Mesothelial cell of epicardium (in vitro differentiated cells): ENCODE results near the gene FOXN1. TPM values are rescaled to one million over a fixed set of nuclear protein-coding genes. Genes with fewer than 3 reads are reported as not detected.
"Not testable (repeated sequence)": the region's sequence is repeated elsewhere in the genome, so short reads cannot be mapped to it uniquely, and the experiment has no call there.

Experiments used
- DNase-seq, 2 experiments: peaks; one replicate each; pipeline ENCODE4 v3.0.0; 2021; ENCODE audit warnings: low spot score in 2 of 2; ENCODE audit not compliant: unreplicated experiment in 2 of 2
- H3K27ac Mint-ChIP-seq: 2 replicates; pipeline ENCODE4 v1.8.0; 2021; ENCODE audit warnings: mixed read lengths
- H3K27me3 Mint-ChIP-seq: 2 replicates; pipeline ENCODE4 v1.8.0; 2021; ENCODE audit warnings: low read depth, mixed read lengths
- H3K36me3 Mint-ChIP-seq: 2 replicates; pipeline ENCODE4 v1.8.0; 2021; ENCODE audit warnings: mixed read lengths
- H3K4me1 Mint-ChIP-seq: 2 replicates; pipeline ENCODE4 v1.8.0; 2021; ENCODE audit warnings: mixed read lengths
- H3K4me3 Mint-ChIP-seq: 2 replicates; pipeline ENCODE4 v1.8.0; 2021; ENCODE audit warnings: mild to moderate bottlenecking, moderate library complexity, mixed read lengths
- H3K9me3 Mint-ChIP-seq: 2 replicates; pipeline ENCODE4 v1.8.0; 2021; ENCODE audit warnings: mixed read lengths
- total RNA-seq: library from RNA; stranded (reverse); gene quantifications from 3 replicates; pipeline ENCODE4 v1.2.1, GENCODE V29; 2021
- TF ChIP-seq, protein P1 (sequence below): fragments of 200-600 bp; sonication (generic); IDR thresholded peaks from one replicate; pipeline ENCODE4 v1.5.0; 2021; ENCODE audit warnings: antibody characterized with exemption; ENCODE audit not compliant: unreplicated experiment

The FOXN1 gene, protein sequence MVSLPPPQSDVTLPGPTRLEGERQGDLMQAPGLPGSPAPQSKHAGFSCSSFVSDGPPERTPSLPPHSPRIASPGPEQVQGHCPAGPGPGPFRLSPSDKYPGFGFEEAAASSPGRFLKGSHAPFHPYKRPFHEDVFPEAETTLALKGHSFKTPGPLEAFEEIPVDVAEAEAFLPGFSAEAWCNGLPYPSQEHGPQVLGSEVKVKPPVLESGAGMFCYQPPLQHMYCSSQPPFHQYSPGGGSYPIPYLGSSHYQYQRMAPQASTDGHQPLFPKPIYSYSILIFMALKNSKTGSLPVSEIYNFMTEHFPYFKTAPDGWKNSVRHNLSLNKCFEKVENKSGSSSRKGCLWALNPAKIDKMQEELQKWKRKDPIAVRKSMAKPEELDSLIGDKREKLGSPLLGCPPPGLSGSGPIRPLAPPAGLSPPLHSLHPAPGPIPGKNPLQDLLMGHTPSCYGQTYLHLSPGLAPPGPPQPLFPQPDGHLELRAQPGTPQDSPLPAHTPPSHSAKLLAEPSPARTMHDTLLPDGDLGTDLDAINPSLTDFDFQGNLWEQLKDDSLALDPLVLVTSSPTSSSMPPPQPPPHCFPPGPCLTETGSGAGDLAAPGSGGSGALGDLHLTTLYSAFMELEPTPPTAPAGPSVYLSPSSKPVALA
- 0.34 to 0.42 TPM (median 0.34 TPM) in 3 replicates for total RNA-seq

DNA sequence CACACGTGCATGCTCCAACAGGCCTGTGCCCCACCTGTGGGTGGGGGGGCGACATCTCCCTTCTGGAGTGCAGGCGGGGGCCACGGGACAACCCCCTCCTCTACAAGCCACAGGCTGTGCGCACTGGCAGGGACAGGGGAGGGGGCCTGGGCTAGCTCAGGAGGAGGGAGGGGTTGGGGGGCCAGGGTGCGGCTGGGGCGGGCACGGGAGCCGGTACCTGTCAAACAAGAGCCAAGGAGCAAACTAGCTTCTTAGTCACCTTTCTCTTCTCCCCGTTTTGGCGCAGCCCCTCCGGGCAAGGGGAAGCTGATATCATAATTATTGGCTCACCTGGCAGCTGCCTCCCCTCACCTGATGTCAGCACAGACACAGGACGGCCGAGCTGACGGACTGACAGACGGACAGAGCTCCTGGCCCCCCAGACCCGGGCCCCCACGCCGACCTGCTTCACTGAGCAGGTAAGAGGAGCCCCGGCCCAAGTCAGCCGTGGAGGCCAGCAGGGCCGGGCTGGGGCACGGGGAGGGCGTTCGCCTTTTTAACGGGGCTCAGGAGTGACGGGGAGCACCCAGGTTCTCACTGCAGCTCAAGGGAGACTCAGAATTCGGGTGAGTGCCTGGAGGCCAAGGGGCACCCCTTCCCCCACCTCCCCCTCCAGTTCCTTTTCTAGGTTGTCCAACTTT is at the start of gene FOXN1:
Gene FOXN1, plus strand, starts transcription at position 363 of the 680 bp plus-strand sequence. CDS start 17,622 bp downstream, outside the sequence.
- H3K9me3 Mint-ChIP-seq = no peaks in the 10 kb centered on the region
- no peaks in the 10 kb centered on the region for H3K36me3 Mint-ChIP-seq
- DNase-seq = no peak
- no peak within 1 kb of the TSS for H3K27ac Mint-ChIP-seq
- H3K4me3 Mint-ChIP-seq = no peak within 1 kb of the TSS
- TF ChIP-seq, protein P1, sequence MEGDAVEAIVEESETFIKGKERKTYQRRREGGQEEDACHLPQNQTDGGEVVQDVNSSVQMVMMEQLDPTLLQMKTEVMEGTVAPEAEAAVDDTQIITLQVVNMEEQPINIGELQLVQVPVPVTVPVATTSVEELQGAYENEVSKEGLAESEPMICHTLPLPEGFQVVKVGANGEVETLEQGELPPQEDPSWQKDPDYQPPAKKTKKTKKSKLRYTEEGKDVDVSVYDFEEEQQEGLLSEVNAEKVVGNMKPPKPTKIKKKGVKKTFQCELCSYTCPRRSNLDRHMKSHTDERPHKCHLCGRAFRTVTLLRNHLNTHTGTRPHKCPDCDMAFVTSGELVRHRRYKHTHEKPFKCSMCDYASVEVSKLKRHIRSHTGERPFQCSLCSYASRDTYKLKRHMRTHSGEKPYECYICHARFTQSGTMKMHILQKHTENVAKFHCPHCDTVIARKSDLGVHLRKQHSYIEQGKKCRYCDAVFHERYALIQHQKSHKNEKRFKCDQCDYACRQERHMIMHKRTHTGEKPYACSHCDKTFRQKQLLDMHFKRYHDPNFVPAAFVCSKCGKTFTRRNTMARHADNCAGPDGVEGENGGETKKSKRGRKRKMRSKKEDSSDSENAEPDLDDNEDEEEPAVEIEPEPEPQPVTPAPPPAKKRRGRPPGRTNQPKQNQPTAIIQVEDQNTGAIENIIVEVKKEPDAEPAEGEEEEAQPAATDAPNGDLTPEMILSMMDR = no peak
- H3K27me3 Mint-ChIP-seq = peaks cover 15% of the 10 kb centered on the region
- peaks cover 18% of the 10 kb centered on the region for H3K4me1 Mint-ChIP-seq

DNA sequence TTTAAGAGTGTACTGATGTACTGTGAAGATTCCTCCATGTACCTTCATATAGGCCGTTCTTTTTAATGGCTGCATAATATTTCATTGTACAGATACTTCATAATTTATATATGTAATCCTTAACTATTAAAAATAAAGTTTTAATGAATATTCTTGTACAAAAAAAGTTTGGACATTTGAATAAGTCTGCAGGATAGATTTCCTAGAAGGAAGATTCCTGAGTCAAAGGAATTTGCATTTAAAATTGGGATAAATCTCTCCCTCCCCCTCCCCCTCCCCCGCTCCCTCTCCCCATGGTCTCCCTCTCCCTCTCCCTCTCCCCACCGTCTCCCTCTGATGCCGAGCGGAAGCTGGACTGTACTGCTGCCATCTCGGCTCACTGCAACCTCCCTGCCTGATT is 48.3 kb upstream of the FOXN1 start:
- H3K27me3 Mint-ChIP-seq = peaks cover 6% of the 10 kb centered on the region
- no peak for DNase-seq
- H3K9me3 Mint-ChIP-seq = no peaks in the 10 kb centered on the region
- H3K4me3 Mint-ChIP-seq = no peak overlapping the region
- H3K27ac Mint-ChIP-seq = no peak overlapping the region
- H3K4me1 Mint-ChIP-seq = no peaks in the 10 kb centered on the region
- TF ChIP-seq, protein P1 = no peak
- no peaks in the 10 kb centered on the region for H3K36me3 Mint-ChIP-seq

DNA sequence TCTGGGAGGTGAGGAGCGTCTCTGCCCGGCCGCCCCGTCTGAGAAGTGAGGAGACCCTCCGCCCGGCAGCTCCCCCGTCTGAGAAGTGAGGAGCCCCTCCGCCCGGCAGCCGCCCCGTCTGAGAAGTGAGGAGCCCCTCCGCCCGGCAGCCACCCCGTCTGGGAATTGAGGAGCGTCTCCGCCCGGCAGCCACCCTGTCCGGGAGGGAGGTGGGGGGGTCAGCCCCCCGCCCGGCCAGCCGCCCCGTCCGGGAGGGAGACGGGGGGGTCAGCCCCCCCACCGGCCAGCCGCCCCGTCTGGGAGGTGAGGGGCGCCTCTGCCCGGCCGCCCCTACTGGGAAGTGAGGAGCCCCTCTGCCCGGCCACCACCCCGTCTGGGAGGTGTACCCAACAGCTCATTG is 47.3 kb upstream of the FOXN1 start:
- DNase-seq, H3K27ac Mint-ChIP-seq, H3K4me3 Mint-ChIP-seq, H3K4me1 Mint-ChIP-seq, H3K9me3 Mint-ChIP-seq, H3K36me3 Mint-ChIP-seq: not testable (repeated sequence)
- peaks cover 13% of the 10 kb centered on the region for H3K27me3 Mint-ChIP-seq

DNA sequence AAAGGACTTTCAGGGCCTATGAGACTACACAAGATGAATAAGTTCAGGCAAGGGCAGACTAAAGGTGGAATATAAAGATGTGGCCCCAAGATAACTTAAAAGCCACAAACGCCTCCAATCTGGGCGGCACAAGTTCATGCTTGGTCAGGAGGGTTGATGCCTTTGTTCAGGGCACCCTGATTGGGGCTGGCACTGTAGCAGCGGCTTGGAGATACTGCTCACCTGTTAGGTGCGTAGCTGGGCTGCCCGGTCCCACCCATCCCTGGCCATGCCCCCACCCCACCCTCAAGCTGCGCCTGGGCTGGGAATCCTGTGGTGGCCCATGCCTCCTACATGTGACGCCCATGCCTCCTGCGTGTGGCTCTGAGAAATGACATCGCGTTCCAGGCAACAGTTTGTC is 45.2 kb upstream of the FOXN1 start:
- no peak for DNase-seq
- TF ChIP-seq, protein P1 = no peak
- Mint-ChIP-seq H3K27me3 (peaks cover 20% of the 10 kb centered on the region), H3K27ac (no peak overlapping the region), H3K9me3 (no peaks in the 10 kb centered on the region), H3K36me3 (no peaks in the 10 kb centered on the region), H3K4me1 (peaks cover under 1% of the 10 kb centered on the region), H3K4me3 (no peak overlapping the region)

DNA sequence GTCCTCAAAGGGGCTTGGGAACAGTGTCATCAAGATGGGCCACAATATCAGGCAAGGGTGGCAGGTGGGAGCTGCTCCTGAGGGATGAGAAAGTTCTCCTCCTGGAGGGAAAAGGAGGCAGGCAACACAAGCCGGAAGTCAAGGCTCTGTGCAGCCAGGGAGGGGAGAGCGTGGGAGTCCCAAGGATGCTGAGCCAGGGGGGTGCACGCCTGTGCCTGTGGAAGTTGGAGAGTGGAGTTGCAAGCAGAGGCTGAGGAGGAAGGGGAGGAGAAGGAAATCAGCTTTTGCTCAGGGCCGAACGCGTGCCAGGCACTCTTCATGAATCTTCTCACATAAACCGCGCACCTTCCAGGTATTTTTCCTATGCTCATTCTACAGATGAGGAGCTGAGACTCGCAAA is 40.1 kb upstream of the FOXN1 start:
- H3K9me3 Mint-ChIP-seq = no peaks in the 10 kb centered on the region
- no peak overlapping the region for H3K27ac Mint-ChIP-seq
- no peaks in the 10 kb centered on the region for H3K36me3 Mint-ChIP-seq
- TF ChIP-seq, protein P1 = no peak
- H3K4me1 Mint-ChIP-seq = peaks cover 6% of the 10 kb centered on the region
- no peak overlapping the region for H3K4me3 Mint-ChIP-seq
- no peak for DNase-seq
- peaks cover 50% of the 10 kb centered on the region for H3K27me3 Mint-ChIP-seq
